ENCODE measurements around the gene GDF2. TPM values are rescaled to one million over a fixed set of nuclear protein-coding genes. Genes with fewer than 3 reads are reported as not detected.

GDF2 gene
- total and polyA plus RNA-seq, 2 experiments from 2014 or later = not detected

- no peak for TF ChIP-seq CTCF (conservative IDR thresholded peaks at IDR 0.05; ENCODE audit: low read depth in 2 of 2)
Observed at GRCh38 chr10:47320812-47321211, 1.4 kb upstream of the GDF2 start (continued).

- no peak overlapping the region for H3K27ac Mint-ChIP-seq
- no peak for TF ChIP-seq JUNB (IDR thresholded peaks at IDR 0.05; ENCODE audit: unreplicated experiment)
- TF ChIP-seq POLR2AphosphoS5 (IDR thresholded peaks at IDR 0.05; ENCODE audit: low read depth) = no peak
- no peak for TF ChIP-seq ZNF114 (CRISPR knock-in tag; IDR thresholded peaks at IDR 0.05)
- TF ChIP-seq, protein P1, sequence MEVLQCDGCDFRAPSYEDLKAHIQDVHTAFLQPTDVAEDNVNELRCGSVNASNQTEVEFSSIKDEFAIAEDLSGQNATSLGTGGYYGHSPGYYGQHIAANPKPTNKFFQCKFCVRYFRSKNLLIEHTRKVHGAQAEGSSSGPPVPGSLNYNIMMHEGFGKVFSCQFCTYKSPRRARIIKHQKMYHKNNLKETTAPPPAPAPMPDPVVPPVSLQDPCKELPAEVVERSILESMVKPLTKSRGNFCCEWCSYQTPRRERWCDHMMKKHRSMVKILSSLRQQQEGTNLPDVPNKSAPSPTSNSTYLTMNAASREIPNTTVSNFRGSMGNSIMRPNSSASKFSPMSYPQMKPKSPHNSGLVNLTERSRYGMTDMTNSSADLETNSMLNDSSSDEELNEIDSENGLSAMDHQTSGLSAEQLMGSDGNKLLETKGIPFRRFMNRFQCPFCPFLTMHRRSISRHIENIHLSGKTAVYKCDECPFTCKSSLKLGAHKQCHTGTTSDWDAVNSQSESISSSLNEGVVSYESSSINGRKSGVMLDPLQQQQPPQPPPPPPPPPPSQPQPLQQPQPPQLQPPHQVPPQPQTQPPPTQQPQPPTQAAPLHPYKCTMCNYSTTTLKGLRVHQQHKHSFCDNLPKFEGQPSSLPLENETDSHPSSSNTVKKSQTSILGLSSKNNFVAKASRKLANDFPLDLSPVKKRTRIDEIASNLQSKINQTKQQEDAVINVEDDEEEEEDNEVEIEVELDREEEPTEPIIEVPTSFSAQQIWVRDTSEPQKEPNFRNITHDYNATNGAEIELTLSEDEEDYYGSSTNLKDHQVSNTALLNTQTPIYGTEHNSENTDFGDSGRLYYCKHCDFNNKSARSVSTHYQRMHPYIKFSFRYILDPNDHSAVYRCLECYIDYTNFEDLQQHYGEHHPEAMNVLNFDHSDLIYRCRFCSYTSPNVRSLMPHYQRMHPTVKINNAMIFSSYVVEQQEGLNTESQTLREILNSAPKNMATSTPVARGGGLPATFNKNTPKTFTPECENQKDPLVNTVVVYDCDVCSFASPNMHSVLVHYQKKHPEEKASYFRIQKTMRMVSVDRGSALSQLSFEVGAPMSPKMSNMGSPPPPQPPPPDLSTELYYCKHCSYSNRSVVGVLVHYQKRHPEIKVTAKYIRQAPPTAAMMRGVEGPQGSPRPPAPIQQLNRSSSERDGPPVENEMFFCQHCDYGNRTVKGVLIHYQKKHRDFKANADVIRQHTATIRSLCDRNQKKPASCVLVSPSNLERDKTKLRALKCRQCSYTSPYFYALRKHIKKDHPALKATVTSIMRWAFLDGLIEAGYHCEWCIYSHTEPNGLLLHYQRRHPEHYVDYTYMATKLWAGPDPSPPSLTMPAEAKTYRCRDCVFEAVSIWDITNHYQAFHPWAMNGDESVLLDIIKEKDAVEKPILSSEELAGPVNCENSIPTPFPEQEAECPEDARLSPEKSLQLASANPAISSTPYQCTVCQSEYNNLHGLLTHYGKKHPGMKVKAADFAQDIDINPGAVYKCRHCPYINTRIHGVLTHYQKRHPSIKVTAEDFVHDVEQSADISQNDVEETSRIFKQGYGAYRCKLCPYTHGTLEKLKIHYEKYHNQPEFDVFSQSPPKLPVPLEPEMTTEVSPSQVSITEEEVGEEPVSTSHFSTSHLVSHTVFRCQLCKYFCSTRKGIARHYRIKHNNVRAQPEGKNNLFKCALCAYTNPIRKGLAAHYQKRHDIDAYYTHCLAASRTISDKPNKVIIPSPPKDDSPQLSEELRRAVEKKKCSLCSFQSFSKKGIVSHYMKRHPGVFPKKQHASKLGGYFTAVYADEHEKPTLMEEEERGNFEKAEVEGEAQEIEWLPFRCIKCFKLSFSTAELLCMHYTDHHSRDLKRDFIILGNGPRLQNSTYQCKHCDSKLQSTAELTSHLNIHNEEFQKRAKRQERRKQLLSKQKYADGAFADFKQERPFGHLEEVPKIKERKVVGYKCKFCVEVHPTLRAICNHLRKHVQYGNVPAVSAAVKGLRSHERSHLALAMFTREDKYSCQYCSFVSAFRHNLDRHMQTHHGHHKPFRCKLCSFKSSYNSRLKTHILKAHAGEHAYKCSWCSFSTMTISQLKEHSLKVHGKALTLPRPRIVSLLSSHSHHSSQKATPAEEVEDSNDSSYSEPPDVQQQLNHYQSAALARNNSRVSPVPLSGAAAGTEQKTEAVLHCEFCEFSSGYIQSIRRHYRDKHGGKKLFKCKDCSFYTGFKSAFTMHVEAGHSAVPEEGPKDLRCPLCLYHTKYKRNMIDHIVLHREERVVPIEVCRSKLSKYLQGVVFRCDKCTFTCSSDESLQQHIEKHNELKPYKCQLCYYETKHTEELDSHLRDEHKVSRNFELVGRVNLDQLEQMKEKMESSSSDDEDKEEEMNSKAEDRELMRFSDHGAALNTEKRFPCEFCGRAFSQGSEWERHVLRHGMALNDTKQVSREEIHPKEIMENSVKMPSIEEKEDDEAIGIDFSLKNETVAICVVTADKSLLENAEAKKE (CRISPR knock-in tag; IDR thresholded peaks at IDR 0.05) = no peak
- TF ChIP-seq ZNF331 (CRISPR knock-in tag; IDR thresholded peaks at IDR 0.05; ENCODE audit: low read depth) = no peak
- TF ChIP-seq EZH2 (IDR thresholded peaks at IDR 0.05; ENCODE audit: low read depth, unreplicated experiment) = no peak
- no peak for TF ChIP-seq STAT1 (IDR thresholded peaks at IDR 0.05; ENCODE audit: unreplicated experiment)
- TF ChIP-seq, protein P2, sequence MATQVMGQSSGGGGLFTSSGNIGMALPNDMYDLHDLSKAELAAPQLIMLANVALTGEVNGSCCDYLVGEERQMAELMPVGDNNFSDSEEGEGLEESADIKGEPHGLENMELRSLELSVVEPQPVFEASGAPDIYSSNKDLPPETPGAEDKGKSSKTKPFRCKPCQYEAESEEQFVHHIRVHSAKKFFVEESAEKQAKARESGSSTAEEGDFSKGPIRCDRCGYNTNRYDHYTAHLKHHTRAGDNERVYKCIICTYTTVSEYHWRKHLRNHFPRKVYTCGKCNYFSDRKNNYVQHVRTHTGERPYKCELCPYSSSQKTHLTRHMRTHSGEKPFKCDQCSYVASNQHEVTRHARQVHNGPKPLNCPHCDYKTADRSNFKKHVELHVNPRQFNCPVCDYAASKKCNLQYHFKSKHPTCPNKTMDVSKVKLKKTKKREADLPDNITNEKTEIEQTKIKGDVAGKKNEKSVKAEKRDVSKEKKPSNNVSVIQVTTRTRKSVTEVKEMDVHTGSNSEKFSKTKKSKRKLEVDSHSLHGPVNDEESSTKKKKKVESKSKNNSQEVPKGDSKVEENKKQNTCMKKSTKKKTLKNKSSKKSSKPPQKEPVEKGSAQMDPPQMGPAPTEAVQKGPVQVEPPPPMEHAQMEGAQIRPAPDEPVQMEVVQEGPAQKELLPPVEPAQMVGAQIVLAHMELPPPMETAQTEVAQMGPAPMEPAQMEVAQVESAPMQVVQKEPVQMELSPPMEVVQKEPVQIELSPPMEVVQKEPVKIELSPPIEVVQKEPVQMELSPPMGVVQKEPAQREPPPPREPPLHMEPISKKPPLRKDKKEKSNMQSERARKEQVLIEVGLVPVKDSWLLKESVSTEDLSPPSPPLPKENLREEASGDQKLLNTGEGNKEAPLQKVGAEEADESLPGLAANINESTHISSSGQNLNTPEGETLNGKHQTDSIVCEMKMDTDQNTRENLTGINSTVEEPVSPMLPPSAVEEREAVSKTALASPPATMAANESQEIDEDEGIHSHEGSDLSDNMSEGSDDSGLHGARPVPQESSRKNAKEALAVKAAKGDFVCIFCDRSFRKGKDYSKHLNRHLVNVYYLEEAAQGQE (IDR thresholded peaks at IDR 0.05; ENCODE audit: unreplicated experiment) = no peak
- no peak for TF ChIP-seq NANOG (IDR thresholded peaks at IDR 0.05; ENCODE audit: borderline replicate concordance)
- TF ChIP-seq EZH2phosphoT487 (IDR thresholded peaks at IDR 0.05; ENCODE audit: unreplicated experiment) = no peak
- no peak for TF ChIP-seq CREB1 (CRISPR knock-in tag; IDR thresholded peaks at IDR 0.05; ENCODE audit: low read depth)
Observed at GRCh38 chr10:47321521-47322195, 596 bp upstream of the GDF2 start.

More at GRCh38 chr10:47321521-47322195, 596 bp upstream of the GDF2 start:
- Mint-ChIP-seq H3K9me3 (no peaks in the 10 kb centered on the region), H3K4me1 (no peaks in the 10 kb centered on the region), H3K36me3 (ENCODE audit: low read depth) (no peaks in the 10 kb centered on the region), H3K27me3 (ENCODE audit: insufficient read depth, low read depth, poor library complexity) (peaks cover 5% of the 10 kb centered on the region), H3K4me3 (no peak overlapping the region)
- no peak for DNase-seq (ENCODE audit: low spot score)
- Histone ChIP-seq H3K4me2 (no peak overlapping the region), H3K4me1 (ENCODE audit: insufficient read depth) (no peaks in the 10 kb centered on the region), H4K20me1 (replicated peaks; ENCODE audit: insufficient read depth) (no peaks in the 10 kb centered on the region), H3K4me3 (no peak overlapping the region), H3F3A (replicated peaks; ENCODE audit: low read depth) (no peaks in the 10 kb centered on the region), H3K36me3 (ENCODE audit: insufficient read depth) (no peaks in the 10 kb centered on the region), H3K27me3 (ENCODE audit: insufficient read depth) (no peaks in the 10 kb centered on the region), H2AFZ (no peak overlapping the region), H3K79me2 (replicated peaks; ENCODE audit: insufficient read depth) (no peaks in the 10 kb centered on the region), H3K9me2 (ENCODE audit: insufficient read depth) (0 out of 2 replicates have a peak, but pooled peaks cover 4% of the 10 kb centered on the region), H3K27ac (ENCODE audit: low read depth) (no peak overlapping the region)
- ATAC-seq = no peak

Data from GM23338 (cell line).